Inflammatory macrophage treated with lipopolysaccharide for 4 hours (primary cell): ENCODE data around the gene SCLY.
"Not testable (repeated sequence)": the region's sequence is repeated elsewhere in the genome, so short reads cannot be mapped to it uniquely, and the experiment has no call there.

Experiments used
- DNase-seq: peaks from one replicate; pipeline ENCODE4 v3.0.0-alpha.2; 2020

Gene SCLY

GRCh38 chr2:238060542-238061314 is at the start of gene SCLY:
TSS of gene SCLY (plus strand) at chr2:238061001. CDS start at chr2:238061055, 54 bp downstream.
- DNase-seq: peak; percentile 99

DNA sequence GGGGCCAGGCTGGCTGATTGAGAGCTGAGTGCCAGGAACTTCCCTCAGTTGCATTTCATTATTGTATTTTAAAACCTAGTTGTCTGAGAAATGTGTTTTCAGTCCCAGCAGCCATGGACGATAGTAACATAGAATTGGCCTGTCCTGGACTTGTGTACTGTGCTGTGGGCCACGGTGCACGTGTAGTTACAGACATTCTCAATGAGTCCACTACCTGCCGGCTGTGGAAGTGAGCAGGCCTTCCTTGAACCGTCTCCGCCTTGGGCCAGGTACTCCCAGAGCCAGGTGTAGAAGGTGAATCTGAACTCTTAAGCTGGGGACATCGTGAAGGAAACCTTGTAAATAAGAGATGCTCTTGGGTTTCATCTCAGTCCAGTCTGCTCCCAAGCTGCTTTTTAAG is 47.0 kb upstream of the SCLY start:
- no peak for DNase-seq

DNA sequence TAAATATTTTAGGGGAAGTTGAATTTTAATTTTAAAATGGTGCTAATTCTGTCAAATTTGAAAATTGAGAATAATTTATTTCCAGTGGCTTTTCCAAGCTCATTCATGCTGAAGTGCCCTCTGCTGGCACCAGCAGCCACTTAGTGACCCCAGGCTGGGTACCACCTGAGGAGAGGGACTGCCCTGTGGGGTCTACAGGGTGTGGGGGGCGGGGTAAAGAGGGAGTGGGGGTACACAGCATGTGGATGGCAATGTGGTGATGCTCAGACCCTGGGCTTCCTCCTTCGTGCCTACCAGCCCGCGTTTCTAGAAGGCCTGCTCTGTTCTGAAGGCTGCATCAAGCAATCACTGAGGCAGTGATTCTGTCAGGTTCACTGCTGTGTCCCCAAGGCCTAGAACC is 45.1 kb upstream of the SCLY start:
- DNase-seq: no peak

DNA sequence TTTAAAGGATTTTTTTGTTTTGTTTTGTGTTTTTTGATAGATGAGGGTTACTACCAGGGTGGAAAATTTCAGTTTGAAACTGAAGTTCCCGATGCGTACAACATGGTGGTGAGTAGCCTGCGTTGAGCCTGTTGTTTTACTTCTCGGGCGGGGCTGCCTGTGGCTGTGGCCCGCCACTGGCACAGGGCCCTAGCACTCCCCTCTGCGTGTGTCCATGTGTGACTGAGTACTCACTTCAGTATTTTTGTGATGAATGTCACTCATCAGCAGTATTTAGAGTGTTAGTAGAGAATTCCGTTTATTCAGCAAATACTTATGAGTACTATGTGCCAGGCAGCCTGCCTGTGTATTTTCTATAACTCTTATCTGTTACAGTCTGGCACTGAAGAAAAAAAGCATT is 44.3 kb upstream of the SCLY start:
- no peak for DNase-seq

DNA sequence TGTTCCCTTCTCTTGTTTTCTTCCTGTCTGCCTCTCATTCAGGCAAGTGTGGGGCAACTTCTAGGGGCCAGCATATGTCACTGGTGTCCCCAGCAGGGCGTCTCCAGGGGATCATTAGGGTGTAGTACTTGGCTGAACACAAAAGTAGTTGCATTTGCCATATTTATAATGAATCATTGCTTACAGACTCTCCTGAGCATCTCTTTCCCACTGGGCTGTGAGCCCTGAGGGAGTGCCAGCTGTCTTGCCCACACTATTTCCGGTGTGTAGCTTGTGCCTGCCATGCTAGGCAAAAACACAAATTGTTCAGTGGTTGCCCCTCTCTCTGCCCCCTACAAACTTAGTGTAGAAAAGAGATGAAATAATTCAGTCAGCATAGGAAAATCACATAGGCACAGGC is 40.8 kb upstream of the SCLY start:
- no peak for DNase-seq

- DNase-seq: no peak
Measured at GRCh38 chr2:238020816-238021215, 40.0 kb upstream of the SCLY start.

- DNase-seq: no peak
Measured at GRCh38 chr2:238021327-238021726, 39.5 kb upstream of the SCLY start.

DNA sequence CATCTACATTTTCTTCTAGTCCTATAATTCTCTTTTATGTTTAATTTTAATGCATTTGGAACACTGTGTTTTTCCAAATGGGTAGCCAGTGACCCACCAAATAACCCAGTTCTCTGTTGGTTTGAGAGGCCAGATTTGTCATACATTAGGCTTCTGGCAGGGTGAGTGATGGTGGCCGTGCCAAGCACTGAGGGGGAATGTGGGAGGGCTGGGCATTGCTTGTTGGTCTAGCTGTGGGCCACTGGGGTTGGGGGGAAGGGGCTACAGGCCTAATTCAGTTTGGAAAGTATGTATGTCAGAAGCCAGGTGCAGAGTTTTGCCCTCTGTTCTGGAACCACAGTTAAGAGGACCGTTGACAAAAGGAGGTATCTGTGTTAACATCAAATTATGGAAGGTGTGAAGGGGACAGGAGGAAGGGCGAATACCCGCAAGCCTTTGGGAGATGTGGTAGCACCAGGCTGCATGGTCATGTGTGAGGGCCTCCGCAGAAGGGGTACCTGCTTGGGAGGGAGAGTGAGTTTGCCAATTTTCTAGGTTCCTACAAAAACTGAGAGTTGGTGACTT is 38.1 kb upstream of the SCLY start:
- DNase-seq: no peak

GRCh38 chr2:238023608-238024007 is 37.2 kb upstream of the SCLY start:
- no peak for DNase-seq

DNA sequence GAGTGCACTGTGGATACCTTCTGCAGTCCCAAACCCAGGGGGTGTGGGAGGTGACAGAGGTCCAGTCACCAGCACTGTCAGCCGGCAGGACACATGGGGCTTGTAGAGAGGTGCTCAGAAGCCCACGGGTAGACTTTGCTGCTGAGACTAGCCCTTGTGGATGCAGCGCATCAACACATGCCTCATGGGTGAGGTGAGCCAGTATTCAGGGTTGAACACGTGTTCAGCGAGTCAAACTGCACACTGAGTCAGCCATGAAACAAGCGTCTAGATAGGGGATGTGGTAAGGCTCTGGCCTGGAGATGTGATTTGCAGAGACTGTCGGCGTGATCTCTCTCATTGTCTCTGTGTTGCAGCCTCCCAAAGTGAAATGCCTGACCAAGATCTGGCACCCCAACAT is 35.8 kb upstream of the SCLY start:
- peak; percentile 11 for DNase-seq

DNA sequence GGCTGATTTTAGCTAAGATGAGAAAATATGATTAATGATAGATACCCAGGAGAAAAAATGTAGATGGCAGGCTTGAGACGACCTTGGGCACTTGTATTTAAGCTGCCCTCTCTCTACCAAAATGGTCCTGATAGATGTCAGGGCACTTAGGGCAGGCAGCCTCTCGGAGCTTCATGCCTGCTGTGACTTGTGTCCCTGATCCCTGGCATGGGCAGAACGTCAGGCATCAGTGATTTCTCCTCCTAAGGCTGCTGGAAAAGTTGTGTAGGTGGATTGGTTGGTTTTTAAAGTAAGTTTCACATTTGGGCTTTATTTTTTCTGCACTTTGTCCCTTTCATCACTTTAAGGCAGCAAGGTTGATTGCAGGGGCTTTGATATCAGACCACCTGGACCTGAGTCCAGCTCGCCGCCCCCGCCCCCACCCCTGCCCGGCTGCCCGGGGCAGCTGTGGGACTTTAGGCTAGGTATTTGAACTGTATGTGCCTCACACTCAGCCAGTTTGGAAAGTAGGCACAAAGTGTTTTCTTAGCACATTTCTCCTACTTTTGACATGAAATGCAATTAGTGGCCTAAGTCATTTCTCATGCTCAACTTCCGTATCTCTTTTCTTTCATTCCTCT is 35.0 kb upstream of the SCLY start:
- DNase-seq: no peak

GRCh38 chr2:238027058-238027457 is 33.7 kb upstream of the SCLY start:
- no peak for DNase-seq

DNA sequence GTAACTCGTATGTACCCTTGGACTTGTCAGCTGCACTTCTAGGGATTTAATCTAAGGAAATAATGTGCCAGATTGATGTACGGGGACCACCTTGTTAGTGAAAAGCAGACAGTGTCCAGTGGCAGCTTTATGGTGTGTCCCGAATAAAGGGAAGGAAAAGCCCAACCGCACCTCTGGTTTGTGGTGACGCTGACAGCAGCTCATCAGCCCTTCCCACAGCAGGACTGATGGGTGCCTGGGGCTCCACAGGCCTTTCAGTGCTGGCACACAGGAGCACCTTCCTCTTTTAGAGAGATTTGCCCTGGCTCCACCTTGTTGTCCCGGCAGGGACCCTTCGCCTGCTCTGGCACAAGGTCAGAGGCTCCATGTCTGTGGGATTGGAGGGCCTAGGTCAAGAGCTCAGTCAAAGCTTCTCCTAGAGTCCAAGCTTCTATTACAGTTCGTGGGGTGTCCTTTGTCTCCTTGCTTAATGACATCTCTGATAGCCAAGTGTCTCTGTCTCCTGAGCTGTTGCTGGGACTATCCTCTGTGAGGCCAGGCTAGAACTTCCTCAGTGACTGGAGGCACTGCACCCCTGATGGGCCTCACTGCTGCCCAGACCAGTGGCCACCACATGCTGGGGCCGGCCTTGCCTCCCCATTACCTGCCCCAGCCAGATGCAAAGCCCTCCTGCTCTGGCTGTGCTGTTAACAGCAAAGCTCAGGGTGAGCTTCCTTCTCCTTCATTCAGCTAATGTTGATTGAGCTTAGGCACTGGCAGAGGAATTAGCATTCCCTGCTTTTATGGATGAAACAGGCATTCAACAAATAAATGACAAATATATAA is 33.0 kb upstream of the SCLY start:
- DNase-seq: no peak

DNA sequence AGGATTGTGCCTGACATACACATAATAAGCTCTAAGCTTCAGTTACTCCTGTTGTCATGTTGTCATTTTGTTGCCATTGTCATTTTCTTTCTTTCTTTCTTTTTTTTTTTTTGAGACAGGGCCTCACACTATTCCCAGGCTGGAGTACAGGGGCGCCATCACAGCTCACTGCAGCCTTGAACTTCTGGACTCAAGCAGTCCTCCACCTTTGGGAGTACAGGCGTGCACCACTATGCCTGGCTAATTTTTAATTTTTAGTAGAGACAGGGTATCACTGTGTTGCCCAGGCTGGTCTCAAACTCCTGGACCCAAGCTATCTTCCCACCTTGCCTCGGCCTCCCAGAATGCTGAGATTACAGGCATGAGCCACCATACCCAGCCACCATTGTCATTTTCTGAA is 30.9 kb upstream of the SCLY start:
- no peak for DNase-seq

DNA sequence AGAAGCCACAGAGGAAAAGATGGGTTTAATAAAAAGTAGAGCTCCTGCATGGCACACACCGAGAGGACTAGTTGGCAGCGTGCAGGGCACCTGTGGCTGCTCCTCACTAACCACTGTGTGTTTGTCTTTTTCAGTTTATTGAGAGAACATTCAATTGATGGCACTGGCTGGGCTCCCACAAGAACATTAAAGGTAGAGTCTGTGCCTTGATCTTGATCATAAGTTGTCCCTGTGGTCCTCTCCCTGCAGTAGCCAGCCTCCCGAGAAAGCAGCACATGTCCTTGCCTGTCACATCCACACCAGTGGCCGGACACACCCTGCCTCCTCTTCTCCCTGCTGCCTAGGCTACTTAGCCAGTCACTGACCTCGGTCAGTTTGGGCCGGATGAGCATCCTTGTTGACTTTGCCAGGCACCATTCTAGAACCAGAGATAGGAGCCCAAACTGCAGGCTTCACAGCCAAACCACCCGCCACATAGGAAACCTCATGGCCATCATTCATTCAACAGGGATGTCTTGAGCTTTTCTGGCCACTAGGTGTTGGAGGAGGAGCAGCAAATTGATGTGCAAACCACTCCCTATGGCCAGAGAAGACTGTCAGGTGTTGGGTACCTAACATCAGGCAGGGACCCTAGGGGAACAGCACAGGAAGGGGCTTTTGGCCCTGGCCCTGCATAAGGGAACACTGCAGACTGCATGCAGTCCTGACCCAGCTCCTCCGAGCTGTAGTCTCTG is 30.2 kb upstream of the SCLY start:
- no peak for DNase-seq

DNA sequence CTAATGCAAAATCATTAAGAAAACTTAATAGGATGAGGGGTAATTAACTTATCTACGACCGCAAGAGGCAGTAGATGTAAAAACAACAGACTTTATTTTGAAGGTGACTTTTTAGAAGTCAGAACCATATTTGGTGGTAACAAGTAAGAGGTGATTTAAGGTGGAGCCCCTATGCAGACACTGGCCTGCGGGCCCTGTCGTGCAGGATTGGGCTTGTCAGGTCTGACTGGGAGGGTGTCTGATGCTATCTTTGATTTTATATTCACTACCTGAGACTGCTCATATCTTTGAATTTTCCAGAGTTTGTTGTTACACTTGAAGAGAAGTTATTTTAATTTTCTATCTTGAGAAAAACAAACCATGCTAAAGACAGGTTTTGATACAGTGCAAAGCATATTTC is 29.1 kb upstream of the SCLY start:
- DNase-seq: no peak

GRCh38 chr2:238032755-238033337 is 28.0 kb upstream of the SCLY start:
- DNase-seq: no peak

DNA sequence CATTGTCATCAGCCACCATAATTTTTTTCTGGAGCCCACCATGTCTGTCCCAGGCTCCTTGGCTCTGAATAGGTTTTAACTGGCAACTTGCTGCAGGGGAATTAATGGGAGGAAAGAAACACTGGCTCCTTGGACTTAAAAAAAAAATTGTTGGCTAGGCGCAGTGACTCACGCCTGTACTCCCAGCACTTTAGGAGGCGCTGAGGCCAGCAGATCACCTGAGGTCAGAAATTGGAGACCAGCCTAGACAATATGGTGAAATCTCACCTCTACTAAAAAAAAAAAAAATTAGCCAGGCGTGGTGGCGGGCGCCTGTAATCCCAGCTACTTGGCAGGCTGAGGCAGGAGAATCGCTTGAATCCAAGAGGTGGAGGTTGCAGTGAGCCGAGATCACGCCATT is 26.8 kb upstream of the SCLY start:
- DNase-seq: not testable (repeated sequence)

DNA sequence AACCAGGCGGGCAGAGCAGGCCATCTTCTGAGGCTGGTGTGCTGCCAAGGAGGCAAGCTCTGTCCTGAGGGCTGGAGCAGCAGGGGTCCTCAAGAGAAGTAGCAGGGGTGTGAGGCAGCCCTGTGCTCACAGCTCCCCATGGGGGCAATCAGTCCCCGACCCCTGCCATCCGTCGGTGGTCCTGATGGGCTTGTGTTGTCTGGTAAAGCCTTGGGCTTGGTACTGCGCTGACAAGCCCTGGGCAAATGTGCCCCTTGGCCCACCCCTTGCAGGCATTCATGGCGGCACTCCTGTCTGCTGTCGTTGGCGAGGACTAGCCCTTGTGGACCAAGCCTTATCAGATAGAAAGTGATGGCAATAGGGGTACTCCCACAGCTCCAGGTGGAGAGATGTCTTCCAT is 22.6 kb upstream of the SCLY start:
- no peak for DNase-seq

- DNase-seq: no peak
Measured at GRCh38 chr2:238039151-238039550, 21.6 kb upstream of the SCLY start.

DNA sequence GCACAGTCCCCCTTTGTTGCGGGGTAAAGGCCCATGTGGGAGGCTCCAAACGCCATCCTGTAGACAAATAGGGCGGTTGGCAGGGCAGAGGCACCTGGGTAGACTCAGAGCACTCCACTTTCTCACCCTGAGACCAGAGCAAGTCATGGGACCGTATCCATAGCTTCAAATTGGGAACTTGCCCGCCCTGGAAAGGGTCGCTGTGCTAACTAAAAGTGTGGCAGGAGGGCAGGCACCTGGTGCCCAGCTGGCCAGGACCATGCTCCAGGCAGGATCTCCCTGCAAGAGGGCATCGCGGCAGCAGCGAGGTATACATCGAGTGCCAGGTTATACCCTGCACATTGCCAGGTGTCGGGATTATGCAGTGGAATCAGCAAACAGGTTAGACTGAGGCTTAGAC is 20.8 kb upstream of the SCLY start:
- DNase-seq: no peak

DNA sequence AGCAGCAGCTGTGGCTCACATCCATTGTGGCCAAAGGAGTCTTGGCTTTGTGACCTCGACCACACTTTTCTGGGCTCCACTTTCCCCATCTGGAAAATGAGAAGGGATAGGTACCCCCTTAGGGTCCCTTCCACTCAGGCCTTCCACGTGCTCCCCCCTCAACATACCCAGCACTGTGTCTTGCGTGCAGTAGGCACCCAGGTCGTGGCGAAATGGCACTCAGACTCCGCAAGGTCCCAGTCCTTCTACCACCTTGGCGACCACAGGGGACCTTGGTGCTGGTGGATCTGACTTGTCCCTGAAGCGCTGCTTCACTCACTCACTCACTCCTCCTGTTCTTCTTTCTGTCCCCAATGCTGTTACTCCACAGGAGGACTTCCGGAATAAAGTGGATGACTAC is 19.9 kb upstream of the SCLY start:
- DNase-seq: no peak

- DNase-seq: no peak
Measured at GRCh38 chr2:238042090-238042489, 18.7 kb upstream of the SCLY start.
